PC-9 (cell line): Measurements from ENCODE around the gene SEMA6A. TPM values are rescaled to one million over a fixed set of nuclear protein-coding genes. Genes with fewer than 3 reads are reported as not detected.

Source experiments
- BruUV-seq: library from RNA; stranded (reverse); fragments of 400-500 nt; replicated peaks from 2 replicates; lab custom pipeline; 2021; lab: Mats Ljungman, UMichigan
- CTCF ChIA-PET: fragments of 300-600 bp; sonication (Branson Sonifier 250); formaldehyde crosslinking; loops from one replicate; lab custom pipeline; 2022; ENCODE audit warnings: antibody characterized with exemption; lab: Charles Lee
- POLR2A ChIA-PET: fragments of 300-600 bp; sonication (Branson Sonifier 250); formaldehyde crosslinking; loops from one replicate; lab custom pipeline; 2022; ENCODE audit warnings: antibody characterized with exemption; ENCODE audit not compliant: unreplicated experiment; lab: Charles Lee
- DNase-seq, 2 experiments: peaks; one replicate each; pipeline versions ENCODE4 v3.0.0 to v3.0.0-alpha.2; 2015 to 2022; ENCODE audit warnings: mixed read lengths in 1 of 2
- H2AFZ ChIP-seq: fragments of 200-600 bp; sonication (generic); 2 replicates; pipeline ENCODE4 v1.8.1; 2017; ENCODE audit warnings: antibody characterized with exemption
- H3F3A ChIP-seq: fragments of 200-600 bp; sonication (generic); 2 replicates; pipeline ENCODE4 v1.8.1; 2017; ENCODE audit warnings: antibody characterized with exemption, mild to moderate bottlenecking, low read depth; ENCODE audit not compliant: insufficient read depth
- H3K27ac ChIP-seq: fragments of 200-600 bp; sonication (generic); 2 replicates; pipeline ENCODE4 v1.6.1; 2016; ENCODE audit warnings: mixed run types
- H3K27me3 ChIP-seq: fragments of 200-600 bp; sonication (generic); 2 replicates; pipeline ENCODE4 v1.6.1; 2016; ENCODE audit warnings: low read depth, mixed run types; ENCODE audit not compliant: insufficient read depth
- H3K36me3 ChIP-seq: fragments of 200-600 bp; sonication (generic); 2 replicates; pipeline ENCODE4 v1.6.1; 2016; ENCODE audit warnings: low read depth, mixed run types
- H3K4me1 ChIP-seq: fragments of 200-600 bp; sonication (generic); replicated peaks from 2 replicates; pipeline ENCODE4 v1.6.1; 2016; ENCODE audit warnings: mixed run types; ENCODE audit not compliant: insufficient read depth
- H3K4me2 ChIP-seq: fragments of 200-600 bp; sonication (generic); 2 replicates; pipeline ENCODE4 v1.6.1; 2017; ENCODE audit warnings: mixed run types
- H3K4me3 ChIP-seq: fragments of 200-600 bp; sonication (generic); 2 replicates; pipeline ENCODE4 v1.6.1; 2016; ENCODE audit warnings: mixed run types
- H3K79me2 ChIP-seq: fragments of 200-600 bp; sonication (generic); 2 replicates; pipeline ENCODE4 v1.6.1; 2017; ENCODE audit warnings: low read depth, mixed run types
- H3K9me2 ChIP-seq: fragments of 200-600 bp; sonication (generic); 2 replicates; pipeline ENCODE4 v1.8.1; 2017; ENCODE audit warnings: mild to moderate bottlenecking; ENCODE audit not compliant: insufficient read depth
- H3K9me3 ChIP-seq: fragments of 200-600 bp; sonication (generic); 2 replicates; pipeline ENCODE4 v1.8.1; 2016; ENCODE audit warnings: low read depth; ENCODE audit not compliant: insufficient read depth
- H4K20me1 ChIP-seq: fragments of 200-600 bp; sonication (generic); 2 replicates; pipeline ENCODE4 v1.8.1; 2017; ENCODE audit not compliant: insufficient read depth
- CTCF ChIP-seq: fragments of 200-600 bp; sonication (generic); conservative IDR thresholded peaks from 2 replicates; pipeline ENCODE4 v1.6.1; 2017; ENCODE audit warnings: mixed run types, antibody characterized with exemption, mild to moderate bottlenecking, moderate library complexity
- EZH2 ChIP-seq: fragments of 200-600 bp; sonication (generic); IDR thresholded peaks from 2 replicates; pipeline ENCODE4 v1.8.0; 2017; ENCODE audit warnings: antibody characterized with exemption, low read depth
- intact Hi-C: fragments of 100-400 bp; cut with micrococcal nuclease; formaldehyde crosslinking; loops from one replicate; pipeline ENCODE4 v1.10.0; 2022; ENCODE audit not compliant: unreplicated experiment
- total RNA-seq: library from RNA; stranded (reverse); gene quantifications from 2 replicates; pipeline ENCODE4 v1.2.3, GENCODE V29; 2021

SEMA6A gene
- total RNA-seq, 1 experiment from 2014 or later: not detected

- CTCF ChIA-PET: no interaction called here
- H3K27ac ChIP-seq: no peak overlapping the region
- no TSS peak for BruUV-seq
Observed at GRCh38 chr5:116415989-116416388, 158.6 kb downstream of the SEMA6A start.

GRCh38 chr5:116415182-116415581 lies 159.4 kb downstream of the SEMA6A start:
- Histone ChIP-seq H2AFZ (no peak overlapping the region), H3K9me3 (no peaks in the 10 kb centered on the region), H3K4me1 (no peaks in the 10 kb centered on the region), H3K36me3 (no peaks in the 10 kb centered on the region), H3K27me3 (no peaks in the 10 kb centered on the region), H3K27ac (no peak overlapping the region), H3K79me2 (no peaks in the 10 kb centered on the region), H4K20me1 (no peaks in the 10 kb centered on the region), H3K4me2 (no peak overlapping the region), H3K4me3 (no peak overlapping the region), H3K9me2 (no peaks in the 10 kb centered on the region), H3F3A (no peaks in the 10 kb centered on the region)
- DNase-seq: no peak
- POLR2A ChIA-PET: no interaction called here
- no TSS peak for BruUV-seq
- intact Hi-C loops: no loop called here
- no peak for TF ChIP-seq CTCF
- no peak for TF ChIP-seq EZH2
- CTCF ChIA-PET: no interaction called here

More at GRCh38 chr5:116415989-116416388, 158.6 kb downstream of the SEMA6A start:
- Histone ChIP-seq H4K20me1 (no peaks in the 10 kb centered on the region), H3K27me3 (no peaks in the 10 kb centered on the region), H2AFZ (no peak overlapping the region), H3K36me3 (no peaks in the 10 kb centered on the region), H3K4me3 (no peak overlapping the region), H3K9me3 (no peaks in the 10 kb centered on the region), H3K79me2 (no peaks in the 10 kb centered on the region), H3F3A (no peaks in the 10 kb centered on the region), H3K9me2 (no peaks in the 10 kb centered on the region), H3K4me2 (no peak overlapping the region), H3K4me1 (no peaks in the 10 kb centered on the region)
- intact Hi-C loops: no loop called here
- DNase-seq: no peak
- POLR2A ChIA-PET: no interaction called here
- TF ChIP-seq EZH2: no peak
- TF ChIP-seq CTCF: no peak

DNA sequence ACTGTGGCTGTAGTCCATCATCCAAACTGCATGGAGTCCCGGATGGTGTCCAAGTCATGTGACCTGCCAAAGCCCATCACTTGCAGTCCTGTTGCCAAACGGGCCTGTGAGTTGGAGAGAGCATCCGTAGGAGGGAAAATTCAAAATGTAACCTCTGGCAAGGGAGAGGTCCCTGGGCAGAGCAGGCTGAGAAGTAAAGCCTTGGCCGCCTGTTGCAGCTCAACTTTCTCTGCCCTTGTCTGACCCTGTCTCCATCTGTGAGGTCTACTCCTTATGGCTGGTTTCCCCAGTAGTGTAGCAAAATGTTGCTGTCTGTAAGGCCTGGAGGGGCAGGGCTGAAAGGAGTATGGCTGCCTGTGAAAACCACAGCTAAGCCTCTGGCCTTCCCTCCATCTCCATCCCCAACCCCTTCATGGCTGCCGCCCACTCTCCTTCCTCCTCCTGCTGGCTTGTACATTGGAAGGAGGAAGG lies 163.5 kb downstream of the SEMA6A start:
- H3K9me3 ChIP-seq: no peaks in the 10 kb centered on the region
- no peaks in the 10 kb centered on the region for H4K20me1 ChIP-seq
- ChIA-PET CTCF (no interaction called here), POLR2A (no interaction called here)
- intact Hi-C loops: no loop called here
- no peak for DNase-seq
- H3K4me3 ChIP-seq: no peak overlapping the region
- H3K27ac ChIP-seq: no peak overlapping the region
- H3K36me3 ChIP-seq: no peaks in the 10 kb centered on the region
- no peaks in the 10 kb centered on the region for H3K79me2 ChIP-seq
- no TSS peak for BruUV-seq
- H3K4me1 ChIP-seq: no peaks in the 10 kb centered on the region
- TF ChIP-seq CTCF (no peak), EZH2 (no peak)
- H3K27me3 ChIP-seq: no peaks in the 10 kb centered on the region
- no peak overlapping the region for H3K4me2 ChIP-seq
- no peak overlapping the region for H2AFZ ChIP-seq
- no peaks in the 10 kb centered on the region for H3F3A ChIP-seq
- no peaks in the 10 kb centered on the region for H3K9me2 ChIP-seq
